AG04449 (cell line): Measurements from ENCODE around the gene SARM1.

Experiments used
- CTCF ChIA-PET: fragments of 350-600 bp; formaldehyde crosslinking; extraction: SDS; loops from one replicate; lab custom pipeline; 2021; ENCODE audit warnings: antibody characterized with exemption; lab: Yijun Ruan, JAX
- POLR2A ChIA-PET: fragments of 400-600, 350-600 bp; formaldehyde crosslinking; extraction: SDS; loops from one replicate; lab custom pipeline; 2020; ENCODE audit warnings: antibody characterized with exemption, inconsistent platforms; lab: Yijun Ruan, JAX
- DNase-seq: peaks from one replicate; pipeline ENCODE4 v3.0.0-alpha.2; 2010; ENCODE audit warnings: low read depth, low spot score
- H3K4me3 ChIP-seq: 2 replicates; pipeline ENCODE4 v1.5.1; 2011; ENCODE audit warnings: low read depth, mild to moderate bottlenecking, control low read depth, low read length
- CTCF ChIP-seq: IDR thresholded peaks from one replicate; pipeline ENCODE4 v1.5.1; 2011; ENCODE audit warnings: mild to moderate bottlenecking, moderate library complexity, low read length, control low read depth, inconsistent platforms; ENCODE audit not compliant: insufficient read depth; ENCODE audit errors: missing control alignments

The SARM1 gene

GRCh38 chr17:28371245-28372202, at the start of gene SARM1:
TSS of gene SARM1 (plus strand) at chr17:28371694. CDS start at chr17:28372033, 339 bp downstream.
- CTCF ChIA-PET = interaction anchor here (0.8 kb wide), 1 partner anchor 27 kb away, joined by 3 read pairs; no protein-coding TSS in a partner anchor
- no peak for TF ChIP-seq CTCF
- no peak for DNase-seq
- peak within 1 kb of the TSS; percentile 65 for H3K4me3 ChIP-seq
- POLR2A ChIA-PET = interaction anchor here (0.7 to 2.5 kb wide), 2 partner anchors 14 to 64 kb away, joined by 3 to 15 read pairs; partner anchors contain the start of gene POLDIP2

GRCh38 chr17:28324267-28324745, 47.2 kb upstream of the SARM1 start:
- CTCF ChIA-PET = interaction anchor here (1.8 kb wide), 1 partner anchor 72 kb away, joined by 5 read pairs; no protein-coding TSS in a partner anchor
- H3K4me3 ChIP-seq = no peak overlapping the region
- DNase-seq = no peak
- POLR2A ChIA-PET = no interaction called here
- no peak for TF ChIP-seq CTCF

- no peak for DNase-seq
- H3K4me3 ChIP-seq = no peak overlapping the region
- ChIA-PET POLR2A (no interaction called here), CTCF (interaction anchor here (1.0 to 1.8 kb wide), 2 partner anchors 73 to 431 kb away, joined by 4 to 5 read pairs; no protein-coding TSS in a partner anchor)
- no peak for TF ChIP-seq CTCF
Observed at GRCh38 chr17:28324781-28325180, 46.7 kb upstream of the SARM1 start.

- no peak overlapping the region for H3K4me3 ChIP-seq
- no peak for DNase-seq
- POLR2A ChIA-PET = no interaction called here
- CTCF ChIA-PET = interaction anchor here (1.0 to 1.8 kb wide), 3 partner anchors 12 to 431 kb away, joined by 4 to 5 read pairs (median 4); no protein-coding TSS in a partner anchor
- no peak for TF ChIP-seq CTCF
Observed at GRCh38 chr17:28325211-28325610, 46.3 kb upstream of the SARM1 start.

GRCh38 chr17:28326114-28326513, 45.4 kb upstream of the SARM1 start:
- POLR2A ChIA-PET = no interaction called here
- DNase-seq = no peak
- no peak for TF ChIP-seq CTCF
- CTCF ChIA-PET = interaction anchor here (0.6 to 1.2 kb wide), 3 partner anchors 8 to 43 kb away, joined by 3 to 4 read pairs (median 3); no protein-coding TSS in a partner anchor
- no peak overlapping the region for H3K4me3 ChIP-seq

- no peak for TF ChIP-seq CTCF
- H3K4me3 ChIP-seq = no peak overlapping the region
- CTCF ChIA-PET = interaction anchor here (1.6 kb wide), 1 partner anchor 94 kb away, joined by 3 read pairs; no protein-coding TSS in a partner anchor
- DNase-seq = no peak
- POLR2A ChIA-PET = no interaction called here
Observed at GRCh38 chr17:28327031-28327607, 44.4 kb upstream of the SARM1 start.
